ENCODE results near the gene SPATA2. TPM values are rescaled to one million over a fixed set of nuclear protein-coding genes. Genes with fewer than 3 reads are reported as not detected.
A peak's percentile ranks its signal among the peaks of the same experiment; 100 is the strongest.

SPATA2 gene
- total and polyA plus RNA-seq, 2 of the 13 experiments (the other 11 are each of a cell fraction or from before 2014, with no cell fraction given) = 3.2 to 8.7 TPM

GRCh38 chr20:49905415-49906091 lies 9.8 kb downstream of the SPATA2 start (continued):
- no peak for TF ChIP-seq PATZ1 (CRISPR knock-in tag; IDR thresholded peaks at IDR 0.05)
- TF ChIP-seq ZNF513 (CRISPR knock-in tag; conservative IDR thresholded peaks at IDR 0.05) = 0 out of 2 replicates have a peak, but pooled peaks have one; percentile 20
- no peak for TF ChIP-seq ZKSCAN5 (CRISPR knock-in tag; IDR thresholded peaks at IDR 0.05)
- TF ChIP-seq ZNF572 (CRISPR knock-in tag; IDR thresholded peaks at IDR 0.05) = 0 out of 2 replicates have a peak, but pooled peaks have one; percentile 67
- TF ChIP-seq ZBTB34 (CRISPR knock-in tag; IDR thresholded peaks at IDR 0.05) = no peak
- TF ChIP-seq ZSCAN31 (CRISPR knock-in tag; IDR thresholded peaks at IDR 0.05; ENCODE audit: low read depth) = no peak
- no peak for TF ChIP-seq ISL2 (CRISPR knock-in tag; IDR thresholded peaks at IDR 0.05)
- TF ChIP-seq ZNF550 (CRISPR knock-in tag; IDR thresholded peaks at IDR 0.05; ENCODE audit: borderline replicate concordance) = 0 out of 2 replicates have a peak, but pooled peaks have one; percentile 54
- no peak for TF ChIP-seq ZNF766 (CRISPR knock-in tag; IDR thresholded peaks at IDR 0.05; ENCODE audit: borderline replicate concordance)
- TF ChIP-seq MEIS1 (CRISPR knock-in tag; IDR thresholded peaks at IDR 0.05; ENCODE audit: borderline replicate concordance) = no peak
- TF ChIP-seq HES4 (CRISPR knock-in tag; IDR thresholded peaks at IDR 0.05; ENCODE audit: borderline replicate concordance) = peak; percentile 55; the same call in 1 of the 2 replicates
- no peak for TF ChIP-seq RAD51 (IDR thresholded peaks at IDR 0.05; ENCODE audit: borderline replicate concordance)
- TF ChIP-seq ZNF687 (CRISPR knock-in tag; IDR thresholded peaks at IDR 0.05) = peak; percentile 8; the same call in 1 of the 2 replicates
- TF ChIP-seq ZNF350 (CRISPR knock-in tag; IDR thresholded peaks at IDR 0.05; ENCODE audit: borderline replicate concordance, low read depth) = 0 out of 2 replicates have a peak, but pooled peaks have one; percentile 23
- TF ChIP-seq ZNF570 (CRISPR knock-in tag; IDR thresholded peaks at IDR 0.05; ENCODE audit: borderline replicate concordance) = no peak

Data from HepG2 (cell line).